ENCODE results near the gene VEZT.
A peak's percentile ranks its signal among the peaks of the same experiment; 100 is the strongest.

VEZT gene

GRCh38 chr12:95217377-95218149 lies at the start of gene VEZT, which contains the start of gene FGD6:
TSS of gene VEZT (plus strand) at chr12:95217807. CDS start at chr12:95217851, 44 bp downstream.
TSS of gene FGD6 (minus strand) at chr12:95217467. CDS start at chr12:95217240, 227 bp downstream.
- H3K9me3 ChIP-seq (ENCODE audit: insufficient read depth, low read depth, low read length) = no peaks in the 10 kb centered on the region
- peak within 1 kb of the TSS; percentile 69 for H3K27ac ChIP-seq (ENCODE audit: low read length)
- no peaks in the 10 kb centered on the region for H3K27me3 ChIP-seq (ENCODE audit: insufficient read depth, low read length)
- peak within 1 kb of the TSS; percentile 94 for H3K4me3 ChIP-seq (ENCODE audit: low read length)
- H3K4me1 ChIP-seq (ENCODE audit: insufficient read depth, low read length) = peaks cover 16% of the 10 kb centered on the region; the same call in 1 of the 2 replicates
- H3K9ac ChIP-seq (ENCODE audit: low read depth, low read length) = peak within 1 kb of the TSS; percentile 94
- no peaks in the 10 kb centered on the region for H3K36me3 ChIP-seq (ENCODE audit: insufficient read depth, low read depth, low read length)

- Histone ChIP-seq H3K4me3 (ENCODE audit: low read length) (no peak overlapping the region), H3K27me3 (ENCODE audit: insufficient read depth, low read length) (no peaks in the 10 kb centered on the region), H3K4me1 (ENCODE audit: insufficient read depth, low read length) (no peaks in the 10 kb centered on the region; the same call in 1 of the 2 replicates), H3K27ac (ENCODE audit: low read length) (no peak overlapping the region), H3K9me3 (ENCODE audit: insufficient read depth, low read depth, low read length) (no peaks in the 10 kb centered on the region), H3K36me3 (ENCODE audit: insufficient read depth, low read depth, low read length) (peaks cover 28% of the 10 kb centered on the region), H3K9ac (ENCODE audit: low read depth, low read length) (no peak overlapping the region)
Observed at GRCh38 chr12:95168746-95169145, 48.9 kb upstream of the VEZT start.

DNA sequence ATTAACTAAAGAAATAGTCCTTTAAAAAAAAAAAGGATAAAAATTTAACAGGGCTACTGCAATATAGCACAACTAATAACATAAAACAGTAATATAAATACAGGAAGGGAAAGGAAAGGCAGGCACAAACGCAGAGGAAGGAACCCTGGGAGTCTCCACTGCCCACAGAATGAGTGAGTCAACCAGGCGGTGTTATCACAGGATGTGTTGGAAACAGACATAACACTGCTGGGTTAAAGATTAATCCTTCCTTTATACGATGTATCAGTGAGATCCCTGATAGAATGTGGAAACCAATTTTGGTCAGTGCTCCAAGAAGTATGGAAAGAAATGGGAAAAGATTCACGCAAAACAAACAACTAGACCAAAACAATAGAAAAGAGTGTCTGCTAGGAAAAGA lies 48.2 kb upstream of the VEZT start:
- H3K4me1 ChIP-seq (ENCODE audit: insufficient read depth, low read length) = no peaks in the 10 kb centered on the region
- peaks cover 28% of the 10 kb centered on the region for H3K36me3 ChIP-seq (ENCODE audit: insufficient read depth, low read depth, low read length)
- no peak overlapping the region for H3K27ac ChIP-seq (ENCODE audit: low read length)
- no peak overlapping the region for H3K4me3 ChIP-seq (ENCODE audit: low read length)
- no peaks in the 10 kb centered on the region for H3K27me3 ChIP-seq (ENCODE audit: insufficient read depth, low read length)
- no peak overlapping the region for H3K9ac ChIP-seq (ENCODE audit: low read depth, low read length)
- H3K9me3 ChIP-seq (ENCODE audit: insufficient read depth, low read depth, low read length) = no peaks in the 10 kb centered on the region

- no peaks in the 10 kb centered on the region for H3K27me3 ChIP-seq (ENCODE audit: insufficient read depth, low read length)
- no peak overlapping the region for H3K27ac ChIP-seq (ENCODE audit: low read length)
- no peak overlapping the region for H3K4me3 ChIP-seq (ENCODE audit: low read length)
- H3K36me3 ChIP-seq (ENCODE audit: insufficient read depth, low read depth, low read length) = peaks cover 31% of the 10 kb centered on the region
- no peaks in the 10 kb centered on the region for H3K9me3 ChIP-seq (ENCODE audit: insufficient read depth, low read depth, low read length)
- H3K9ac ChIP-seq (ENCODE audit: low read depth, low read length) = no peak overlapping the region
- peaks cover 2% of the 10 kb centered on the region; the same call in 1 of the 2 replicates for H3K4me1 ChIP-seq (ENCODE audit: insufficient read depth, low read length)
Observed at GRCh38 chr12:95173392-95174251, 44.0 kb upstream of the VEZT start.

GRCh38 chr12:95177201-95177768 lies 40.3 kb upstream of the VEZT start:
- peaks cover 2% of the 10 kb centered on the region; the same call in 1 of the 2 replicates for H3K4me1 ChIP-seq (ENCODE audit: insufficient read depth, low read length)

GRCh38 chr12:95178136-95178535 lies 39.5 kb upstream of the VEZT start:
- Histone ChIP-seq H3K4me1 (ENCODE audit: insufficient read depth, low read length) (peaks cover 2% of the 10 kb centered on the region; the same call in 1 of the 2 replicates), H3K27ac (ENCODE audit: low read length) (no peak overlapping the region), H3K36me3 (ENCODE audit: insufficient read depth, low read depth, low read length) (peaks cover 6% of the 10 kb centered on the region; the same call in 1 of the 2 replicates), H3K9ac (ENCODE audit: low read depth, low read length) (no peak overlapping the region), H3K9me3 (ENCODE audit: insufficient read depth, low read depth, low read length) (no peaks in the 10 kb centered on the region), H3K27me3 (ENCODE audit: insufficient read depth, low read length) (no peaks in the 10 kb centered on the region), H3K4me3 (ENCODE audit: low read length) (no peak overlapping the region)

More at GRCh38 chr12:95177201-95177768, 40.3 kb upstream of the VEZT start:
- H3K9me3 ChIP-seq (ENCODE audit: insufficient read depth, low read depth, low read length) = no peaks in the 10 kb centered on the region
- no peak overlapping the region for H3K4me3 ChIP-seq (ENCODE audit: low read length)
- H3K27me3 ChIP-seq (ENCODE audit: insufficient read depth, low read length) = no peaks in the 10 kb centered on the region
- H3K27ac ChIP-seq (ENCODE audit: low read length) = no peak overlapping the region
- peaks cover 12% of the 10 kb centered on the region for H3K36me3 ChIP-seq (ENCODE audit: insufficient read depth, low read depth, low read length)
- no peak overlapping the region for H3K9ac ChIP-seq (ENCODE audit: low read depth, low read length)

- H3K27ac ChIP-seq (ENCODE audit: low read length) = no peak overlapping the region
- no peaks in the 10 kb centered on the region for H3K27me3 ChIP-seq (ENCODE audit: insufficient read depth, low read length)
- no peaks in the 10 kb centered on the region for H3K9me3 ChIP-seq (ENCODE audit: insufficient read depth, low read depth, low read length)
- peaks cover 6% of the 10 kb centered on the region; the same call in 1 of the 2 replicates for H3K36me3 ChIP-seq (ENCODE audit: insufficient read depth, low read depth, low read length)
- H3K4me3 ChIP-seq (ENCODE audit: low read length) = no peak overlapping the region
- H3K4me1 ChIP-seq (ENCODE audit: insufficient read depth, low read length) = peaks cover 2% of the 10 kb centered on the region; the same call in 1 of the 2 replicates
- H3K9ac ChIP-seq (ENCODE audit: low read depth, low read length) = no peak overlapping the region
Observed at GRCh38 chr12:95179011-95179410, 38.6 kb upstream of the VEZT start.

DNA sequence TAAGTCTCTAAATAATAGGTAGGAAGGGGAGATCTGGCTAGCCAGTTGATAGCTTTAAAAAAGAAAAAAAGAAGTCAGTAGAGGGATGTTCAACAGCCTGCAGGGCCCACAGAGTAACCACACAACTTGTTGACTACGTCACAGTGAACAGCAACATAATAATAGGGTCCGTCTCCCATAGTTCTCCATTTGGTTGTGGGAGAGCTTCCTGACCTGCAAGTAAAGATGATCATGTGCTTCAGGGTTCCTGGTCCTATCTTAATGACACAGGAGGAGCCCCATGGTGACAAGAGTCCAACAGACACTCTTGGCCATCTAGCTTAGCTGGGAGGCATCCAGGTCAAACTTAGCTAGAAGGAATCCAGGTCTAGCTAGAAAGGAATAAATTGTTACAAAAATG lies 36.5 kb upstream of the VEZT start:
- Histone ChIP-seq H3K36me3 (ENCODE audit: insufficient read depth, low read depth, low read length) (peaks cover 6% of the 10 kb centered on the region; the same call in 1 of the 2 replicates), H3K27ac (ENCODE audit: low read length) (no peak overlapping the region), H3K27me3 (ENCODE audit: insufficient read depth, low read length) (no peaks in the 10 kb centered on the region), H3K9ac (ENCODE audit: low read depth, low read length) (no peak overlapping the region), H3K4me1 (ENCODE audit: insufficient read depth, low read length) (no peaks in the 10 kb centered on the region), H3K4me3 (ENCODE audit: low read length) (no peak overlapping the region), H3K9me3 (ENCODE audit: insufficient read depth, low read depth, low read length) (no peaks in the 10 kb centered on the region)

DNA sequence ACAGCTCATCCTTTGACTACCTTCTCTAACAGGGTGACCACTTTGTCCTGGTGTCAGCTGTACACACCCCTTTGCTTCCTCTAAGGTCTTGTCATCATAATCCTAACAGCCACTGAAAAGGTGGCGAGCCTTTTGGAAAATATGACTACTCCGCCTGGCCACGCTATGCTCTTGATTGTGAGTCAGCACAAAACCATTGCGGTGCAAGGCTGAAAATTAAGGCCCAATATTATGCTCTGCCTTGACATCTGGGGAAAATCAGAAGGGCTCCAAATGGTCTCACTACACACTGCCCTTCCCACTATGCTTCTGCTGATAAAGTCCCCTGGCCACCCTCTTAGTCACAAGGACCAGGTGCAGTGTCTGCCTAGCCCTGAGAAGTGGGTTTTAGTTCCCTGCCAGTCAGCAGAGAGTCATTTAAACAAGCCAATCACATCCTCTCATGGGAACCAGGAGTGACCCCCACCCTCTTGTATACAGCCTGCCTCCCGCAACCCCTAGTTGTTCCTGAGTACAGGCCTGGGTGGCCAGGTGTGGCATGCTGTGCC lies 34.7 kb upstream of the VEZT start:
- H3K4me1 ChIP-seq (ENCODE audit: insufficient read depth, low read length) = peaks cover 5% of the 10 kb centered on the region
- no peak overlapping the region for H3K4me3 ChIP-seq (ENCODE audit: low read length)
- peak overlapping the region; percentile 30 for H3K27ac ChIP-seq (ENCODE audit: low read length)
- H3K27me3 ChIP-seq (ENCODE audit: insufficient read depth, low read length) = no peaks in the 10 kb centered on the region
- no peaks in the 10 kb centered on the region for H3K9me3 ChIP-seq (ENCODE audit: insufficient read depth, low read depth, low read length)
- H3K9ac ChIP-seq (ENCODE audit: low read depth, low read length) = no peak overlapping the region
- H3K36me3 ChIP-seq (ENCODE audit: insufficient read depth, low read depth, low read length) = peaks cover 4% of the 10 kb centered on the region; the same call in 1 of the 2 replicates

DNA sequence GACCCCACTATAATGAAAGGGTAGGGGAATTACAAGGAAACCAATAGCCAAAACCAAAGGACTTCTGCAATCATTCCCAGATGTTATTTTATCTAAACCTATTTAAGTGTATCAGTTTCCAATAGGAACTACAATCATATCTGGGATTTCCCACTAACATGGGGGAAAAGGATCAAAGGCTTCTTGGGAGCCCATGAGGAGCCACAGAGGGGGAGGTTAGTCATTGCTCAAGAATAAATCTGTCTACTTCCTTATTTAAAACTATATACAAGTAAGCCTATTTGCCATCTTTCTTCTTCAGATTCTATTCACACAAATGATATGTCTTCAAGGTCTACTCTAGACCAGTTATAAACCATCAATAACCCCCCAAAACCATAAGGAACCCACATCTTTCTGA lies 33.5 kb upstream of the VEZT start:
- H3K27me3 ChIP-seq (ENCODE audit: insufficient read depth, low read length) = no peaks in the 10 kb centered on the region
- H3K27ac ChIP-seq (ENCODE audit: low read length) = no peak overlapping the region
- H3K36me3 ChIP-seq (ENCODE audit: insufficient read depth, low read depth, low read length) = peaks cover 9% of the 10 kb centered on the region
- no peak overlapping the region for H3K4me3 ChIP-seq (ENCODE audit: low read length)
- H3K4me1 ChIP-seq (ENCODE audit: insufficient read depth, low read length) = peaks cover 15% of the 10 kb centered on the region
- H3K9ac ChIP-seq (ENCODE audit: low read depth, low read length) = no peak overlapping the region
- no peaks in the 10 kb centered on the region for H3K9me3 ChIP-seq (ENCODE audit: insufficient read depth, low read depth, low read length)

DNA sequence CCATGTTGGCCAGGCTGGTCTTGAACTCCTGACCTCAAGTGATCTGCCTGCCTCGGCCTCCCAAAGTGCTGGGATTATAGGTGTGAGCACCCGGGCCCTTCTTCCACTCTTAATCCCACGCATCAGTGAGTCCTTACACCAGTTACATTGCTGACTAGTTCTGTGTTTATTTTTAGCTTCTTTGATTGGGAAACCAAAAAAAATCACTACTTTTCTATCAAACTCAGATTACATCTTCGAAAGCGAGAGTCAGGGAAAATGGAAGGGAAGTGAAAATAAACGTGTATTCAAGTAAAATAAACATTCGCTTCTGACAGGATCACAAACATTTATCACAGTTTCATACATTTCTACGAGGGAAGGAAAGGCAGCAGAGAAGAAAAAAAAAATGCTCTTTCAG lies 32.5 kb upstream of the VEZT start:
- Histone ChIP-seq H3K4me1 (ENCODE audit: insufficient read depth, low read length) (peaks cover 21% of the 10 kb centered on the region), H3K4me3 (ENCODE audit: low read length) (no peak overlapping the region), H3K36me3 (ENCODE audit: insufficient read depth, low read depth, low read length) (peaks cover 9% of the 10 kb centered on the region), H3K27ac (ENCODE audit: low read length) (no peak overlapping the region), H3K9me3 (ENCODE audit: insufficient read depth, low read depth, low read length) (no peaks in the 10 kb centered on the region), H3K9ac (ENCODE audit: low read depth, low read length) (no peak overlapping the region), H3K27me3 (ENCODE audit: insufficient read depth, low read length) (no peaks in the 10 kb centered on the region)

Data from iPS-20b (cell line).